WTC11 (cell line): Measurements from ENCODE around the gene SPATA13. TPM values are rescaled to one million over a fixed set of nuclear protein-coding genes. Genes with fewer than 3 reads are reported as not detected.

Experiments
- FOXK1 ChIP-seq: sonication (generic); formaldehyde crosslinking; IDR thresholded peaks from 2 replicates; pipeline ENCODE4 v1.8.0; 2022; ENCODE audit warnings: mild to moderate bottlenecking, moderate library complexity, missing genetic modification reagents
- USF1 ChIP-seq: sonication (generic); formaldehyde crosslinking; IDR thresholded peaks from 2 replicates; pipeline ENCODE4 v1.8.0; 2022; ENCODE audit warnings: mild to moderate bottlenecking, missing genetic modification reagents
- ZNF416 ChIP-seq: fragments of 250-450 bp; sonication (Bioruptor Pico); IDR thresholded peaks from 2 replicates; pipeline ENCODE4 v1.9.0; 2021; ENCODE audit warnings: mild to moderate bottlenecking, inconsistent platforms
- microRNA-seq: library from miRNA; unstranded; fragments of <30 nt; microRNA quantifications from one replicate; pipeline ENCODE4 v1.2.0, GENCODE V29; 2022; ENCODE audit warnings: borderline number of aligned reads
- total RNA-seq: library from RNA; stranded (reverse); gene quantifications from 3 replicates; pipeline ENCODE4 v1.2.3, GENCODE V29; 2021

The SPATA13 gene
- total RNA-seq, 1 experiment from 2014 or later: 29.0 TPM

- TF ChIP-seq USF1 (no peak), ZNF416 (CRISPR knock-in tag) (no peak), FOXK1 (no peak)
Observed at GRCh38 chr13:24356270-24356669, 195.8 kb downstream of the SPATA13 start (continued).

Small RNA genes within 50 kb of the gene (microRNA-seq; reads per million reads assigned to microRNA genes)
- gene MIR2276: 3.1 reads per million

Other genes starting within 250 kb of the SPATA13 start
- gene C1QTNF9, start 148.9 kb downstream of the SPATA13 start, total RNA-seq: not detected in 3 replicates